HFFc6 (cell line): ENCODE data around the gene APEH. TPM values are rescaled to one million over a fixed set of nuclear protein-coding genes. Genes with fewer than 3 reads are reported as not detected.

ENCODE experiments used
- DNase-seq: peaks from one replicate; pipeline ENCODE4 v3.0.0-alpha.2; 2018
- H3K27ac Mint-ChIP-seq: 2 replicates; pipeline ENCODE4 v1.8.0; 2020; ENCODE audit warnings: mild to moderate bottlenecking, mixed read lengths
- H3K27me3 Mint-ChIP-seq: 2 replicates; pipeline ENCODE4 v1.8.0; 2021; ENCODE audit warnings: mild to moderate bottlenecking, moderate library complexity, mixed read lengths; ENCODE audit not compliant: insufficient read depth
- H3K36me3 Mint-ChIP-seq: 2 replicates; pipeline ENCODE4 v1.8.0; 2021; ENCODE audit warnings: low read depth, mixed read lengths
- H3K4me1 Mint-ChIP-seq: 2 replicates; pipeline ENCODE4 v1.8.0; 2020; ENCODE audit warnings: low read depth, mixed read lengths
- H3K4me3 Mint-ChIP-seq: 2 replicates; pipeline ENCODE4 v1.8.0; 2020; ENCODE audit warnings: mild to moderate bottlenecking, moderate library complexity, mixed read lengths
- H3K9me3 Mint-ChIP-seq: 2 replicates; pipeline ENCODE4 v1.8.0; 2020; ENCODE audit warnings: mild to moderate bottlenecking, mixed read lengths
- total RNA-seq, 6 experiments: library from RNA; stranded (reverse); fragmentation: NEBNext Ultra II Directional; extraction: Animal tissue kit (Norgen Biotek cat#: 25700); gene quantifications; 2 replicates in 1 of 6; 3 replicates in 5 of 6; pipeline ENCODE4 v1.2.3, GENCODE V29; 2021
- TF ChIP-seq, protein P1 (sequence below): fragments of 200-600 bp; sonication (generic); IDR thresholded peaks from 2 replicates; pipeline ENCODE4 v1.5.0; 2021; ENCODE audit warnings: antibody characterized with exemption, mild to moderate bottlenecking

The APEH gene
- total RNA-seq, 6 experiments from 2014 or later = 98.5 to 126 (median 112) TPM

DNA sequence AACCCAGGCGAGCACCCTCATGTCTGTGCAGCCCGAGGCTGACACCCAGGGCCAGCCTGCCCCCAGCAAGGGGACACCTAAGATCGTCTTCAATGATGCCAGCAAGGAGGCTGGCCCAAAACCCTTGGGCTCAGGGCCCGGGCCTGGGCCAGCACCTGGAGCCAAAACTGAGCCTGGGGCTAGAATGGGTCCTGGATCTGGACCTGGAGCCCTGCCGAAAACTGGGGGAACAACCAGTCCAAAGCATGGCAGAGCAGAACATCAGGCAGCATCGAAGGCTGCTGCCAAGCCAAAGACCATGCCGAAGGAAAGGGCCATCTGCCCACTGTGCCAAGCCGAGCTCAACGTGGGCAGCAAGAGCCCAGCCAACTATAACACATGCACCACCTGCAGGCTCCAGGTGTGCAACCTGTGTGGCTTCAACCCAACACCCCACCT lies 31.4 kb upstream of the APEH start:
- DNase-seq = no peak
- TF ChIP-seq, protein P1, sequence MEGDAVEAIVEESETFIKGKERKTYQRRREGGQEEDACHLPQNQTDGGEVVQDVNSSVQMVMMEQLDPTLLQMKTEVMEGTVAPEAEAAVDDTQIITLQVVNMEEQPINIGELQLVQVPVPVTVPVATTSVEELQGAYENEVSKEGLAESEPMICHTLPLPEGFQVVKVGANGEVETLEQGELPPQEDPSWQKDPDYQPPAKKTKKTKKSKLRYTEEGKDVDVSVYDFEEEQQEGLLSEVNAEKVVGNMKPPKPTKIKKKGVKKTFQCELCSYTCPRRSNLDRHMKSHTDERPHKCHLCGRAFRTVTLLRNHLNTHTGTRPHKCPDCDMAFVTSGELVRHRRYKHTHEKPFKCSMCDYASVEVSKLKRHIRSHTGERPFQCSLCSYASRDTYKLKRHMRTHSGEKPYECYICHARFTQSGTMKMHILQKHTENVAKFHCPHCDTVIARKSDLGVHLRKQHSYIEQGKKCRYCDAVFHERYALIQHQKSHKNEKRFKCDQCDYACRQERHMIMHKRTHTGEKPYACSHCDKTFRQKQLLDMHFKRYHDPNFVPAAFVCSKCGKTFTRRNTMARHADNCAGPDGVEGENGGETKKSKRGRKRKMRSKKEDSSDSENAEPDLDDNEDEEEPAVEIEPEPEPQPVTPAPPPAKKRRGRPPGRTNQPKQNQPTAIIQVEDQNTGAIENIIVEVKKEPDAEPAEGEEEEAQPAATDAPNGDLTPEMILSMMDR = no peak
- no peak overlapping the region for H3K4me3 Mint-ChIP-seq
- H3K36me3 Mint-ChIP-seq = no peaks in the 10 kb centered on the region
- H3K27ac Mint-ChIP-seq = no peak overlapping the region
- no peaks in the 10 kb centered on the region for H3K9me3 Mint-ChIP-seq
- peaks cover 22% of the 10 kb centered on the region for H3K27me3 Mint-ChIP-seq
- H3K4me1 Mint-ChIP-seq = peaks cover 7% of the 10 kb centered on the region

DNA sequence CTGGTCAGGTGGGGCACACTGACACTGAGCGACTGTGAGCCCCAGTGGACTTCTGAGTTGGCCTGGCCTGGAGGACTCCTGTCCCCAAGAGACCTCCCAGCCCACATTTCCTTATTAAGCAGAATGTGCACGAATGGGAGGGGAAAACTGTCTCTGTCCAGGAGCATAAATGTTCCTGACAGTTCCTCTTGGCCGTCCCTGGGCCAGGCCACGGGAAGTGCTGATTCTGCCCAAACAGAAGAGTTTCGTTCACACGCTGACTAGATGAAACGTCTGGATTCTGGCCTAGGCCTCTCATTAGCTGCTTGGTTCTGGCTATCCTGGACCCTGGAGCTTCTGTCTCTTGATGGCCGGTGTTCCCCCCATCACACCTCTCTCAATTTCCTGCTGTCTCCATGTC lies 29.5 kb upstream of the APEH start:
- Mint-ChIP-seq H3K9me3 (no peaks in the 10 kb centered on the region), H3K36me3 (no peaks in the 10 kb centered on the region), H3K27ac (no peak overlapping the region), H3K27me3 (peaks cover 18% of the 10 kb centered on the region), H3K4me3 (no peak overlapping the region), H3K4me1 (no peaks in the 10 kb centered on the region)
- no peak for DNase-seq
- TF ChIP-seq, protein P1 = no peak

DNA sequence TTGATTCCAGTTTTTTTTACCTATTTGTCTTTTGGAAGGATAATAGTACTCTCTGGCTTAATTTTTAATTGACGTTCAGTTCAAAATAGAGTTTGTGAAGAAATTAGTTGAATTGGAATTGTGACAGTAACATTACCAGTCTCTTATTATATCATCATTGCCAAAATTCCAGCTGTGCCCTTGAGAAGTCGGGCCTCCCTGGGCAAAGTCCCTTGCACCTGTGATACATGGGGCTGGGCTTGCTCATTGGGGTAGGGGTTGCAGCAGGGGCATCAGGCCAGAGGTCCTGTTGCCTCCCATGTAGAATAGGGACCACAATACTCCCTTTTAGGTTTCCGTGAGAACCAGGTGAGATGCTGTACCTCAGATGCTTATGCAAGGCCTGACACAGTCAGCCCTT lies 27.9 kb upstream of the APEH start:
- H3K4me1 Mint-ChIP-seq = no peaks in the 10 kb centered on the region
- DNase-seq = no peak
- no peak overlapping the region for H3K27ac Mint-ChIP-seq
- H3K27me3 Mint-ChIP-seq = peaks cover 20% of the 10 kb centered on the region
- no peaks in the 10 kb centered on the region for H3K36me3 Mint-ChIP-seq
- no peaks in the 10 kb centered on the region for H3K9me3 Mint-ChIP-seq
- TF ChIP-seq, protein P1 = no peak
- H3K4me3 Mint-ChIP-seq = no peak overlapping the region

DNA sequence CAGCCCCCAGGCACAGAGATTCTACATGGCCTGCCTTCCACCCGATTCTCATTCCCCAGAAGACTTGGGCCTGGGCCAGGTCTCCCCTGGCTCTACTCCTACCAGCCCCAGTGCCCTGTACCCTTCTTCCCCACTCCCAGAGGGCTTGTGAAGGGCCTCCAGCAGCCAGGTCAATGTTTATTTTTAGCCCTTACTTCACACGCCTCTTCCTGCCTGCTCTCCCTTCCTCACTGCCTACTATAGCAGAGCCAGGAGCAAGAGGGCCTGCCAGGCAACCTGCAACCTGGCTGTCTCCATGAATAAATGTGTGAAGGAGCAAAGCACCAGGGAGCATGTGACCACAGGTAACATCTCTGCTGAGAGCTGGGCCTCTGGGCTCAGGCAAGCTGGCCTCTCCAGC lies 26.4 kb upstream of the APEH start:
- DNase-seq = no peak
- Mint-ChIP-seq H3K27ac (no peak overlapping the region), H3K4me3 (no peak overlapping the region), H3K4me1 (no peaks in the 10 kb centered on the region), H3K36me3 (no peaks in the 10 kb centered on the region), H3K27me3 (peaks cover 26% of the 10 kb centered on the region), H3K9me3 (no peaks in the 10 kb centered on the region)
- TF ChIP-seq, protein P1 = no peak

DNA sequence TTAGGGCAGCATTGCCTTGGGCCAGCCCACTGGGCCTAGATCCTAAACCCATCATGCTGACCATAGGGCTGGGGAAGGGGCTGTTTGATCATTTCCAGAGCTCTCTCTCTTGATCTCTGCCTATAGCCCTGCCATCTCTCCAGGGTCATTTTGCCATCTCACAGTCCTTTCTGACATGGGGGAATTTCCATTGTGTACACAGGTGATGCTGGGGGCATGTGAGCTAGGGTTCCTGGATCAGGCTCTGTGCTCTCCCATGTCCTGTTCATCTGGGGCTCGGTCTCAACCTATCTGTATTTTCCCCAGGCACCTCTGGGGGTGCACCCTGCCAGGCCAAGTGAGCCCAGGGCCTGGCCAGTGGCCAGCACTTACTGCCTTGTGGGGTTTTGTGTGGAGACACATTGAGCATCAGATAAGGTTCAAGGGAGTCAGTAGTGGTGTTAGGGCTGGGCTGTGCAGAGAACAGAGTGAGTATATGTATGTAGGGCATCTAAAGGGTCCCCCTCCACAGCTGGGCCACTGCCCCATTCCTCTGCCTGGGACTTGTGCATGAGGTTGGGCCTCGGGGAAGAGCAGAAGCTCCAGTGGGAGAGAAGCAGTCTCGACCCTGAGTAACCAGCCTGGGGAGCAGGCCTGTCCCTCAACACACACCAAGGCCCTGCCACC lies 25.7 kb upstream of the APEH start:
- H3K36me3 Mint-ChIP-seq = no peaks in the 10 kb centered on the region
- TF ChIP-seq, protein P1 = no peak
- H3K4me3 Mint-ChIP-seq = no peak overlapping the region
- H3K9me3 Mint-ChIP-seq = no peaks in the 10 kb centered on the region
- no peaks in the 10 kb centered on the region for H3K4me1 Mint-ChIP-seq
- H3K27ac Mint-ChIP-seq = no peak overlapping the region
- no peak for DNase-seq
- H3K27me3 Mint-ChIP-seq = peaks cover 33% of the 10 kb centered on the region

DNA sequence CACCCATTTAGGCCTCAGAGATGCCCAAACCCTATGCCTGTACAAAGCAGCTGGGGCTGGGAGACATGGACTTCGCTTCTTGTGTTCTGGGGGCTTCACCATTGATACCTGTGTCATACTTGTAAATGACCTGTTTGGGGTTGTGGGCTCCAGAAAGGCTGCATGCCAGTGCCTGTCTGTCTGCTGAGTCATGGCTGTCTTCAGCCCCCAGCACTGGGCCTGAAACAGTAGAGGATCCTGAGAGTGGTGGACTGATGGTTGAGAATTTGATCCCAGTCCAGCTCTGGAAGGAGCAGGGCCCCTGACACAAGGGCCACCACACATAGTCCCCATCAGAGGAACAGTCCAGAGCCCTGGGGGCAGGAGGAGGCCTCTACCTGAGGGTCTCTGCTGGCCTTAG lies 24.6 kb upstream of the APEH start:
- H3K27ac Mint-ChIP-seq = no peak overlapping the region
- H3K36me3 Mint-ChIP-seq = no peaks in the 10 kb centered on the region
- H3K4me1 Mint-ChIP-seq = no peaks in the 10 kb centered on the region

More for the DNA sequence above, 24.6 kb upstream of the APEH start:
- Mint-ChIP-seq H3K4me3 (no peak overlapping the region), H3K27me3 (peaks cover 39% of the 10 kb centered on the region), H3K9me3 (no peaks in the 10 kb centered on the region)
- DNase-seq = no peak
- TF ChIP-seq, protein P1 = no peak
